GM21526 (cell line): Measurements from ENCODE around the gene CDC37L1.

Experiments
- ATAC-seq: cut with Tn5 transposase; IDR thresholded peaks from one replicate; pipeline ENCODE4 v1.9.1; 2021; ENCODE audit warnings: moderate library complexity; ENCODE audit not compliant: unreplicated experiment, low FRiP score

CDC37L1 gene

DNA sequence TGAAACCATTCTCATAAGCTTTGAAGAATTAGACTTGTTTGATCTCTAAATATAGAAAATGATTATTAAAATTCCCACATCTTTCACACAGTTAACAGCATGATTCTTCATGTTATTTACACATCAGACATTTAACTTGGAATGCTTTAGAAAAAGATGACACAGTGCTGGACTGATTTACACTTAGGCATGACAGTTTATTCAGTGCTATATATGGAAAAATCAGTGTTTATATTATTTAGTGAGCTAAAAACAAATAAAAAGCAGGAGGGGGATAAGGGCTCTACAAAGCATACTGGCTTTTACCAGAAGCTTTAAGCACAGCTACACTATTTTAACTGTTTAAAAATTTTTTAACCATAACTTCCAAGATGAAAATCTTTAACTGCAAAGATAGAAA, 30.0 kb downstream of the CDC37L1 start:
- no peak for ATAC-seq

GRCh38 chr9:4713849-4714248, 34.5 kb downstream of the CDC37L1 start:
- ATAC-seq: no peak

DNA sequence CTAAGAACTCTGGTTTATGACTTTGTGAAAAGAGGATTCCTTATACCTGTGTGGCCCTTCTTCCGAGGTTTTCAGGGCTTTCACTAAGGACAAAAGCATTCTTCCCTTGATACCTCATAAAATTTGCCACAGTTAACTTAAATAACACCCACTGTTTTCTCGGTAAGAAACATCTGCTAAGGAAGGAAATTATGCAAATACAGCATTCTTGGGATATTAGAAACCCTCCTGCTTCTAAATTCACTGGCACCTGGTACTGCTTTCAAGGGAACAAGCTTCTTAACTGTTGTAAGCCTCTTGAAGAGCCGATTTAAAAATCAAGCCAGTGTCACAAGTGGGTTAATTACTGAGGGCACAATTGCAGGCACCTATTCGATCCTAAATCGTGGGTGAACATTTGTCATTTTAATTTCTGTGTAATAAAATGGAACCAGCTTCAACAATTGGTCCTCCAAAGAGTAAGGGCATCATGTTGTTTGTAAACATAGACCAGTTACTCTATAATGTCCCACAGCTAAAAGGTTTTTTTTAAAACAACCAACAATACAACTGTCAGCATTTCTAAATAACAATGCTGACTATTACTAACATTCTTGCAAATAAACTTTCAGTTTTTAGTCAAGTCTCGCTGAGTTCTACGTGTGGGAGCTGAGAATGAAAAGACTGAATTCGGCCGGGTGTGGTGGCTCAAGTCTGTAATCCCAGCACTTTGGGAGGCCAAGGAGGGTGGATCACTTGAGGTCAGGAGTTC, 35.1 kb downstream of the CDC37L1 start:
- no peak for ATAC-seq

- no peak for ATAC-seq
These were observed 36.8 kb downstream of the CDC37L1 start for GRCh38 chr9:4716163-4716562.

GRCh38 chr9:4717815-4718214, 38.4 kb downstream of the CDC37L1 start:
- ATAC-seq: no peak

- no peak for ATAC-seq
These were observed 39.5 kb downstream of the CDC37L1 start for GRCh38 chr9:4718911-4719310.

GRCh38 chr9:4721736-4722135, 42.4 kb downstream of the CDC37L1 start:
- ATAC-seq: no peak

GRCh38 chr9:4725706-4726442, 46.5 kb downstream of the CDC37L1 start:
- ATAC-seq: no peak

DNA sequence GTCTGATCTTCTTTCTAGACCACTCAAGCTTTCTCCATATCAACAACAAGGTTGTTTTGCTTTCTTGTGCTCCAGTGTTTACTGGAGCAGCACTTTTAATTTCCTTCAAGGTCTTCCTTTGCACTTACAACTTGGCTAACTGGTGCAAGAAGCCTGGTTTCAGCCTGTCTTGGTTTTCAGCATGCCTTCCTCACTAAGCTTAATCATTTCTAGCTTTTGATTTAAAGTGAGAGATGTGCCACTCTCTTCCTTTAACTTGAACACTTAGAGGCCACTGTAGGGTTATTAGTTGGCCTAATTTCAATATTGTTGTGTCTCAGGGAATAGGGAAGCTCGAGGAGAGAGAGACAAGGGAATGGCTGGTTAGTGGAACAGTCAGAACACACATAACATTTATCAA, 48.2 kb downstream of the CDC37L1 start:
- no peak for ATAC-seq

- no peak for ATAC-seq
These were observed 53.5 kb downstream of the CDC37L1 start for GRCh38 chr9:4732890-4733289.

DNA sequence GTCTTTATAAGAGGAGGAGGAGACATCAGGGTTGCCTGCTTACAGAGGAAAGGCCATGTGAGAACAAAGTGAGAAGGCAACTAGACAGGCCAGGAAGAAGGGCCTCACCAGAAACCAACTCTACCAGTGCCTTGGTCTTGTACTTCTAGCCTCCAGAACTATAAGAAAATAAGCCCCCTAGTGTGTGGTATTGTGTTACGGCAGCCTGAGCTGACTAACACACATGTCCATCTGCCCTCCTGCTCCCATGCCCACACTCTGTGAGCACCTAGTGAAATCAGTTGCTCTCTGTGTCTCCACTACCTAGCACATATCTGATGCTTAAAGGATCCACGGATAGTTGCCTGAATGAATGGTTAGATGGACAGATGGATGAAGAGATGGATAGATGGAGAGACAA, 54.8 kb downstream of the CDC37L1 start:
- ATAC-seq: no peak

GRCh38 chr9:4738866-4739586, 59.7 kb downstream of the CDC37L1 start:
- ATAC-seq: no peak

DNA sequence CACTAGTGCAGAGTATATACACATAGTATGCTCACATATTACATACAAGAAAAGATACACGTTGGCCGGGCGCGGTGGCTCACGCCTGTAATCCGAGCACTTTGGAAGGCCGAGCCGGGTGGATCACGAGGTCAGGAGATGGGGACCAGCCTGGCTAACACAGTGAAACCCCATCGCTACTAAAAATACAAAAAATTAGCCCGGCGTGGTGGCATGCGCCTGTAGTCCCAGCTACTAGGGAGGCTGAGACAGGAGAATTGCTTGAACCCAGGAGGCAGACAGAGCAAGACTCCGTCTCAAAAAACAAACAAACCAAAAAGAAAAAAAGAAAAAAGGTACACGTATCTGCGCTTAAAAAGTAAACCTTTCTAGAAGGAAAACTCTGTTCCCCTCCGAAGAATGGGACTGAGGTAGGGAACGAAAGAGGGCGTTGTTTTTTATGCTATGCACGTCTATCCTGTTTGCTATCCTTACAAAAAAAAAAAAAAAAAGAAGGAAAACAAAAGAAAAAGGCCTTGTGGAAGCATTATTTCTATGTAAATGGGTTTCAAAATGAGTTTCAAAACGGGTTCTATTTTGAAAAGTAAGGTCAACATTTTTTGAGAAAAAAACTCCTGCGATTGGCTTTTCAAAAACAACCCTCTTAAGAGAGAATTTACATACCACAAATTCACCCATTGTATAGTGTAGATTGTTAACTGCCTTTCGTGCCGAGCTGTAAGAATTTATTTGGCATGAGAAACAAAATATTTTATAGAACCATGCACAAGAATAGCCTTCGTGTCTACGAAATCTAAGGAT, 60.4 kb downstream of the CDC37L1 start:
- ATAC-seq: no peak

GRCh38 chr9:4740388-4740637, 60.9 kb downstream of the CDC37L1 start:
- ATAC-seq: no peak

DNA sequence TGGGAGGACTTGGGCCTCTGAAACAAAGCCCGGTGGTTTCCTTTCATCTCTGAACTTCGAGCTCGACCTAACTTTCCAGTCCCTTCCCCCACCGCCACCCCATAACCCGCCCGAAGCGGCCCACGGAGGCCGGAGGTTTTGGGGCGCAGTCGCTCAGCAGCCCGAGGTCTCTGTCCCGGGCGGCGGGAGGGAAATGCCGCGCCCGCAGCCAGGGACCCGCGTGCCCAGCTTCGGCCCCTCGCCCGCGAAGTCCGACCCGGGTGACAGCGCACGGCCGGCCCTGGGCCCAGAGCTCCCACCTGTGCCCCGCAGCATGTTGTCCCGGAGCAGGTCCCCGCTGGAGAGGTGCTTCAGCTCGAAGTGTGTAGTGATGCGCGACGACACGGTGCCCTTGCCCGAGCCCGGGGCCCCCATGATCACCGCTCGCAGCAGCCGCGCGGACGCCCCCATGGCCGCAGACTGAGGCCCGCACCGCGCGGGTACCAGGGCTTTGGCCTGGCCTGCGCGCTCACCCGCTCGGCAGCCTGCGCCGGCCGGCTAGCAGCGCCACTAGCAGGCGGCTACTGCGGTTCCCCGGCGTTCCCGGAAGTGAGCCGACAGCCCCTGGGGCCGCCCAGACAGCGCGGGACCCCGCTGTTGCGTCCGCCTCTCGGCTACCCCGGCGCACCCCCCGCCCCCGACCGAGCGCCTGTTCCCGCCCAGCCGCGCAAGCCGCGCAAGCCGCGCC, 61.4 kb downstream of the CDC37L1 start, which contains the start of gene AK3:
AK3 (minus strand) TSS at position 565 of the 727 bp plus-strand sequence; CDS start at position 450, 115 bp downstream.
- peak; percentile 87 for ATAC-seq

DNA sequence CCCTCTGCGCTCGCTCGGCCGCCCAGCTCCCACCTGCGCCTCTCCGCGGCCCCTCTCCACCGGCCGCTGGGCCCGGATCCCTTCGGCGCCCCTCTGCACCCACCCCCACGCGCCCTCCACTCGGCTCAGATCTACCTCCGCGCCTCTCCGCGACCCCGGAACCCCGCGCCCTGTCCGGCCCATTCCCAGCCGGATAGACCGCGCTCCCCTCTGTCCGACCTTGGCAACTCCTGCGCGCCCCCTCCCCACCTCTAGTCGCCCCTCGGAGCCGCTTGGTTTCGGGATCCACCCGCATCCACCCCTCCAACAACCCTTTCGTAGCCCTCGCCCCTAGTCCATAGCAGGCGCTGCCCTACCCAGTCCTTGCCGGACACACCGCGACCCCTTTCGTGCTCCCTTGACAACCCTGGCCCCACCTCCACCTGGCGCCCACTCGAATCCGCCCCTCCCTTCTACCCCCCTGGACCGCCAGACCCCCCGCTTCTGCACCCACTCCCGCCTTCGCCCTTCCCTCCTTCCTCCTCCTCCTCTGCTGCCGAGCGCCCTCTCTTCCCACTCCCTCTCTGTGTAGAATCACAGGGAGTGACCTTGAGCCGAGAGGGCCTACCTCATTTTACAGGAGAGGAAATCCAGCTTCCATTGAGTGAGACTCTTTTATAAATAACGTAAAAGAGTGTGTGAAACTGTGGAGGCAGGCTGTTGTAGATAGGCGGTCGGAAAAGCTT, 62.2 kb downstream of the CDC37L1 start:
- no peak for ATAC-seq

GRCh38 chr9:4742246-4742645, 62.9 kb downstream of the CDC37L1 start:
- no peak for ATAC-seq

GRCh38 chr9:4743131-4743875, 63.9 kb downstream of the CDC37L1 start:
- no peak for ATAC-seq
